Endothelial cell of umbilical vein (primary cell): ENCODE data around the gene TSPEAR.

ENCODE experiments used
- FOS ChIP-seq: IDR thresholded peaks from 2 replicates; pipeline ENCODE4 v1.6.1; 2011; ENCODE audit warnings: mild to moderate bottlenecking, low read length, moderate library complexity, borderline replicate concordance; ENCODE audit not compliant: insufficient read depth
- POLR2A ChIP-seq: IDR thresholded peaks from 2 replicates; pipeline ENCODE4 v1.6.1; 2012; ENCODE audit warnings: low read depth, mild to moderate bottlenecking, control low read depth, low read length
- TF ChIP-seq, protein P1 (sequence below), 2 donors: IDR thresholded peaks; 1 replicate in 1 of 2; 2 replicates in 1 of 2; pipeline ENCODE4 v1.5.1; 2011; ENCODE audit warnings: low read length in 2 of 2, mild to moderate bottlenecking in 2 of 2, moderate library complexity in 2 of 2, control low read depth in 1 of 2, inconsistent platforms in 1 of 2, low read depth in 1 of 2; ENCODE audit not compliant: insufficient read depth in 1 of 2; ENCODE audit errors: extremely low read depth in 1 of 2

DNA sequence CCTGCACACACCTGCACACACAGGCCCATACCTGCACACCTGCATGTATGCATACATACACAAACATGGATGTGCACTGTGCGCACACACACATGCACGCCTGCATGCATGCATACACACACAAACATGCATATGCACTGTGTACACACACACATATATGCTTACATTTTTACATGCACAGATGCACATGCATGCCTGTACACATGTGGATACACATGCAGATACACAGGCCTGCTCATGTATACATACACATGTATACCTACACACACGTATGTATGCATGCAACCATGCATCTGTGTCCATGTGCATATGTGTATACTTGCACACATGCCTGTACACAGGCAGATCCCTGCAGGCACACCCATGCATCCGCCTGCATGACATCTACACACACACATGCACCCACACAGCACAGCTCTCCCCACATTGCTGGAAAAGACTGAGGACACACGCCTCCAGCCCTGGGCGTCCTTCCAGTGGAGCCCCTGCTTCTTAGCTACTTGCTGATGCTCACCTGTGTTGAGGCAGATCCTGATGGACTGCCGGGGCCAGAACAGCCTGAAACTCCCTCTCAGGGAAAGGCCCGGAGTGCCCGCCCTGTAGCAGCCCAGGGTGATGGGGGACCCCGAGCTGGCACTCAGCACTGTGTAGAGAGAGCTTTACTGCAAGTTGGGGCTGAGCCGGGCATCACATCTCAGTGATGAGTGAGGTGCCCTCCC lies 200.0 kb downstream of the TSPEAR start:
- TF ChIP-seq, protein P1, sequence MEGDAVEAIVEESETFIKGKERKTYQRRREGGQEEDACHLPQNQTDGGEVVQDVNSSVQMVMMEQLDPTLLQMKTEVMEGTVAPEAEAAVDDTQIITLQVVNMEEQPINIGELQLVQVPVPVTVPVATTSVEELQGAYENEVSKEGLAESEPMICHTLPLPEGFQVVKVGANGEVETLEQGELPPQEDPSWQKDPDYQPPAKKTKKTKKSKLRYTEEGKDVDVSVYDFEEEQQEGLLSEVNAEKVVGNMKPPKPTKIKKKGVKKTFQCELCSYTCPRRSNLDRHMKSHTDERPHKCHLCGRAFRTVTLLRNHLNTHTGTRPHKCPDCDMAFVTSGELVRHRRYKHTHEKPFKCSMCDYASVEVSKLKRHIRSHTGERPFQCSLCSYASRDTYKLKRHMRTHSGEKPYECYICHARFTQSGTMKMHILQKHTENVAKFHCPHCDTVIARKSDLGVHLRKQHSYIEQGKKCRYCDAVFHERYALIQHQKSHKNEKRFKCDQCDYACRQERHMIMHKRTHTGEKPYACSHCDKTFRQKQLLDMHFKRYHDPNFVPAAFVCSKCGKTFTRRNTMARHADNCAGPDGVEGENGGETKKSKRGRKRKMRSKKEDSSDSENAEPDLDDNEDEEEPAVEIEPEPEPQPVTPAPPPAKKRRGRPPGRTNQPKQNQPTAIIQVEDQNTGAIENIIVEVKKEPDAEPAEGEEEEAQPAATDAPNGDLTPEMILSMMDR (IDR thresholded peaks at IDR 0.05; ENCODE audit: extremely low read depth in 1 of 2, insufficient read depth in 1 of 2, low read depth in 1 of 2, low read length in 2 of 2), result no peak
- TF ChIP-seq POLR2A, result no peak
- no peak for TF ChIP-seq FOS
